GM21576 (cell line): ENCODE measurements around the gene SYNGAP1.
"Not testable (repeated sequence)": the region's sequence is repeated elsewhere in the genome, so short reads cannot be mapped to it uniquely, and the experiment has no call there.

ENCODE experiments used
- ATAC-seq: cut with Tn5 transposase; IDR thresholded peaks from one replicate; pipeline ENCODE4 v1.9.1; 2021; ENCODE audit warnings: mild to moderate bottlenecking, moderate library complexity; ENCODE audit not compliant: unreplicated experiment

The SYNGAP1 gene

GRCh38 chr6:33466075-33466735 lies 46.3 kb downstream of the SYNGAP1 start:
- no peak for ATAC-seq

DNA sequence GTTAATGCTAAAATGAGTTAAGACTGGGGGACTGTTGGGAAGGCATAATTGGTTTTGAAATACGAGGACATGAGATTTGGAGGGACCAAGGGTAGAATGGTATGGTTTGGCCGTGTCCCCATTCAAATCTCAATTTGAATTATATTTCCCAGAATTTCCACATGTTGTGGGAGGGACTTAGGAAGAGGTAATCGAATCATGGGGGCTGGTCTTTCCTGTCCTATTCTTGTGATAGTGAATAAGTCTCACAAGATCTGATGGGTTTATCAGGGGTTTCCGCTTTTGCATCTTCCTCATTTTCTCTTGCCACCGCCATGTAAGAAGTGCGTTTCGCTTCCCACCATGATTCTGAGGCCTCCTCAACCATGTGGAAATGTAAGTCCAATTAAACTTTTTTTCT lies 47.2 kb downstream of the SYNGAP1 start:
- no peak for ATAC-seq

DNA sequence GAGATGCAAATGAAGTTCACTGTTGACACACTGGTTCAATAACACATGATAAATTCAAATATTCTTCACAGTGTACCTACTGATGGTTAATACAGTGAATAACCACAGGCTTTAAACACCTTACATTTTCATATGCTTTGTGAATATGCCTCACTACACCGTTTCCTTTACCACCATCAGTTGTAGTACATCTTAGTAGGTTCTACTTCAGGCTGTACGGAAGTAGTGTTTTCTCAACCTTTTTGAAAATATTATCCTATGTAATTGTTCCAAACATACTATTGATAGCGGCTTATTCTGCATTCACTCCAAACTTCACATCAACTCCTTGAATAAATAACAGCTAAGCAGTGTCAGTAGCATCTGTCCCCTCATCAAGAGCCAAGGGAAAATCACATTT lies 49.8 kb downstream of the SYNGAP1 start:
- ATAC-seq = no peak

- ATAC-seq = no peak
Observed at GRCh38 chr6:33477864-33478263, 58.0 kb downstream of the SYNGAP1 start.

GRCh38 chr6:33481192-33481591 lies 61.3 kb downstream of the SYNGAP1 start:
- ATAC-seq = no peak

DNA sequence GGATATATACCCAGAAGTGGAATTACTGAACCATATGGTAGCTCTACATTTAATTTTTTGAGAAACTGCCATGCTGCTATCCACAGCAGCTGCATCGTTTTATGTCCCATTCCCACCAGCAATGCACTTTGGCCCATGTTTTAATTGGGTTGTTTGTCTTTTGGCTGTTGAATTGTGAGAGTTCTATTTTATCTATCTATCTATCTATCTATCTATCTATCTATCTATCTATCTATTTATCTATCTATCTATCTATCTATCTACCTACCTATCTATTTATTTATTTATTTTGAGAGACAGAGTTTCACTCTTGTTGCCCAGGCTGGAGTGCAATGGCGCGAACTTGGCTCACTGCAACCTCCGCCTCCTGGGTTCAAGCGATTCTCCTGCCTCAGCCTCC lies 62.8 kb downstream of the SYNGAP1 start:
- not testable (repeated sequence) for ATAC-seq

- ATAC-seq = no peak
Observed at GRCh38 chr6:33483678-33484077, 63.8 kb downstream of the SYNGAP1 start.

DNA sequence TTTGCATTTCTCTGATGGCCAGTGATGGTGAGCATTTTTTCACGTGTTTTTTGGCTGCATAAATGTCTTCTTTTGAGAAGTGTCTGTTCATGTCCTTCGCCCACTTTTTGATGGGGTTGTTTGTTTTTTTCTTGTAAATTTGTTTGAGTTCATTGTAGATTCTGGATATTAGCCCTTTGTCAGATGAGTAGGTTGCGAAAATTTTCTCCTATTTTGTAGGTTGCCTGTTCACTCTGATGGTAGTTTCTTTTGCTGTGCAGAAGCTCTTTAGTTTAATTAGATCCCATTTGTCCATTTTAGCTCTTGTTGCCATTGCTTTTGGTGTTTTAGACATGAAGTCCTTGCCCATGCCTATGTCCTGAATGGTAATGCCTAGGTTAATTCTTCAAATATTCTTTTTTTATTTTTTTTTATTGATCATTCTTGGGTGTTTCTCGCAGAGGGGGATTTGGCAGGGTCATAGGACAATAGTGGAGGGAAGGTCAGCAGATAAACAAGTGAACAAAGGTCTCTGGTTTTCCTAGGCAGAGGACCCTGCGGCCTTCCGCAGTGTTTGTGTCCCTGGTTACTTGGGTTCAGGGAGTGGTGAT lies 64.9 kb downstream of the SYNGAP1 start:
- not testable (repeated sequence) for ATAC-seq

GRCh38 chr6:33485680-33486079 lies 65.8 kb downstream of the SYNGAP1 start:
- ATAC-seq = not testable (repeated sequence)

DNA sequence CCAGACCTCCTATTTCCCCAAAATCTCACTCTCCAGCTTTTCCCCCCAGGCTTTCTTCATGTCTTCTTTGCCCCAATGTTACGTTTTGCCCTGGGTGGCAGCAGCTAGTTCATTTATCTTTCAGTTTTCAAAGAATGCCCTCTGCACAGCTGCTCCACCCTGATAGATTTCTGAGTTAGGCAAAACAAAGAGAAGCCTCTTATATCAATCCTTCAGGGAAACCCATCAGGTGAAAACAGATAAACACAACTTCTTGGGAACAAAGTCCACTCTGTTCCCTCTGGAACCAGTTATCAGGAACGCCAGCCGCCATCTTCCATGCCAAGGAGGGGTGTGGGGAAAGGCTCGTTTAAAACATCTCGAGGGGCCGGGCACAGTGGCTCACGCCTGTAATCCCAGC lies 68.5 kb downstream of the SYNGAP1 start:
- ATAC-seq = no peak

DNA sequence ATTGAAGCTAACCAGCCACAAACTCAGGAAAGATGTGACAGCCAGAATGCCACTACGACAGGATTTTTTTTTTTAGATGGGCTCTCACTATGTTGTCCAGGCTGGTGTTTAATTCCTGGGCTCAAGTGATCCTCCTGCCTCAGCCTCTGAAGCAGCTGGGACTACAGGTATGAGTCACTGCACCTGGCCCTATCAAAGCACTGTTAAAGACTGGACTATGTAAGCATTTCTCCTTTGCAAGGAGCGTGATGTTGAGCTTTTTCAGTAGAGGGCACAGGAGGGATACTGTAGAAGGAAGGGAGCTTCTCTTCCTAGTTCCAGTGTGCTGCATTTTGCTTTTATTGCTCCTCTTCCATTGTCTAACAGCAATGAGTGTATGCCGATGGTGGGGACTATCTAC lies 70.3 kb downstream of the SYNGAP1 start:
- no peak for ATAC-seq

GRCh38 chr6:33490621-33491020 lies 70.8 kb downstream of the SYNGAP1 start:
- no peak for ATAC-seq

- no peak for ATAC-seq
Observed at GRCh38 chr6:33492093-33492492, 72.2 kb downstream of the SYNGAP1 start.

DNA sequence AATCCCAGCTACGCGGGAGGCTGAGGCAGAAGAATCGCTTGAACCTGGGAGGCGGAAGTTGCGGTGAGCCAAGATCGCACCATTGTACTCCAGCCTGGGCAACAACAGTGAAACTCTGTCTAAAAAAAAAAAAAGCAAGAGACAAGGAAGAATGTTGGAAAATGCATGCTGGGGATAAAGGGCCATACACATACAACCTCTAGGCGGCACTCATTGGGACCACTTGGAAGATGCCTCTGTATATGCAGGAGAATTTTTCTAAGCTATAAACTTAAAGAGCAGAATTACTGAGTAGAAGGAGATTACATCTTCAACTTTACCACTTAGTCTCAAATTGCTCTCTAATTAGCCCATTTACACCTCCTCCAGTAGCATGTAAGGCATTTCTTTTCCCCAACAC lies 77.3 kb downstream of the SYNGAP1 start:
- no peak for ATAC-seq

GRCh38 chr6:33502486-33502885 lies 82.6 kb downstream of the SYNGAP1 start:
- no peak for ATAC-seq

DNA sequence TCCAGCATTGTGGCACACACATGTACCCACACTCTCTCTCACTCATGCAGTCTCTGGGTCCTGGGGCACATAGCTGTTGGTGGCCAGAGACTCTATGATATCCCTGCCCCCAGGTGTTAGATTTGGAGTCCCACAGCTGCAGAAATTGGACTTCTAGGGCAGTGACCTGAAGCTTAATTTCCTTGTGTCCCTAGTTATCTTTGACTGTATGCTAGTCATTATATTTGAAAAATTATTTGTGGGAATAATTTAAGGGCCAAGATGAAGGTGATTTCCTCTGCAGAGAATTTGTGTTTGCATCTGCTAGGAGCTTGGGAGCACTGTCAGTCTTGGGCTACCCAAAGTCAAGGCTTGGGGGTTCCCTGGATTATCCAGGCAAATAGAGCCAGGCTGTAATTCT lies 84.6 kb downstream of the SYNGAP1 start:
- no peak for ATAC-seq
